Gastroesophageal sphincter (tissue), 4 donors: Measurements from ENCODE around the gene CSNK2A3. TPM values are rescaled to one million over a fixed set of nuclear protein-coding genes. Genes with fewer than 3 reads are reported as not detected.

Experiments used
- ATAC-seq: fragments of 150-250 bp; one replicate; pipeline ENCODE4 v1.9.1; 2016; ENCODE audit warnings: mild to moderate bottlenecking, moderate library complexity
- H3K27ac ChIP-seq, 4 donors: fragments of 200-600 bp; sonication (generic) in 3 of 4; 1 replicate in 3 of 4; 2 replicates in 1 of 4; pipeline ENCODE4 v1.5.1; 2016 to 2019
- H3K27me3 ChIP-seq: fragments of 200-600 bp; sonication (generic); one replicate; pipeline ENCODE4 v1.5.1; 2019
- H3K36me3 ChIP-seq, 2 donors: fragments of 200-600 bp; sonication (generic); one replicate each; pipeline ENCODE4 v1.5.1; 2019; ENCODE audit warnings: control low read depth in 1 of 2
- H3K4me1 ChIP-seq, 3 donors: fragments of 200-600 bp; sonication (generic); 1 replicate in 2 of 3; 2 replicates in 1 of 3; pipeline ENCODE4 v1.5.1; 2016 to 2019; ENCODE audit warnings: control low read depth in 2 of 3
- H3K4me3 ChIP-seq, 2 donors: fragments of 200-600 bp; sonication (generic); one replicate each; pipeline ENCODE4 v1.5.1; 2019; ENCODE audit warnings: mild to moderate bottlenecking in 1 of 2, moderate library complexity in 1 of 2
- H3K9me3 ChIP-seq, 3 donors: fragments of 200-600 bp; sonication (generic); one replicate each; pipeline ENCODE4 v1.5.1; 2017 to 2019; ENCODE audit warnings: control low read depth in 2 of 3
- CTCF ChIP-seq, 4 experiments: fragments of 200-600 bp in 2 of 4; fragments of 450-650 bp in 2 of 4; sonication (generic) in 1 of 4; IDR thresholded peaks; one replicate each; pipeline ENCODE4 v1.5.1; 2017 to 2019; ENCODE audit warnings: antibody characterized with exemption in 4 of 4, mild to moderate bottlenecking in 2 of 4, moderate library complexity in 2 of 4
- EP300 ChIP-seq: sonication (generic); formaldehyde crosslinking; IDR thresholded peaks from one replicate; pipeline ENCODE4 v1.6.1; 2017; ENCODE audit warnings: antibody characterized with exemption, mild to moderate bottlenecking
- POLR2A ChIP-seq, 2 donors: fragments of 450-650 bp; IDR thresholded peaks; one replicate each; pipeline ENCODE4 v1.6.1; 2017; ENCODE audit warnings: antibody characterized with exemption in 2 of 2, mild to moderate bottlenecking in 2 of 2, moderate library complexity in 1 of 2
- POLR2AphosphoS5 ChIP-seq: sonication (generic); formaldehyde crosslinking; IDR thresholded peaks from one replicate; pipeline ENCODE4 v1.6.1; 2017; ENCODE audit warnings: antibody characterized with exemption
- WGBS, 2 donors: methylation state at CpG; one replicate each; pipeline ENCODE4 v1.1.5; 2018; ENCODE audit warnings: low coverage in 1 of 2; 5-methylcytosine and 5-hydroxymethylcytosine counted together
- total RNA-seq, 4 donors: library from RNA; depleted of rRNA; stranded (reverse); fragments of >200 nt; gene quantifications; one replicate each; pipeline ENCODE4 v1.1.0, GENCODE V29; 2016

CSNK2A3 gene
- total RNA-seq, 4 donors from 2014 or later: 0.59 to 2.2 (median 1.1) TPM

- H3K4me1 ChIP-seq: no peaks in the 10 kb centered on the region
- TF ChIP-seq EP300 (no peak), POLR2A (IDR thresholded peaks at IDR 0.05) (no peak), POLR2AphosphoS5 (no peak), CTCF (IDR thresholded peaks at IDR 0.05) (no peak)
- WGBS, 2 donors: 57 to 100% methylated on average over 1 to 2 of the region's 6 CpGs
- H3K27ac ChIP-seq: no peak overlapping the region
- no peak for ATAC-seq
- H3K36me3 ChIP-seq: peaks cover 0 to 25% of the 10 kb centered on the region in 2 donors
- no peak overlapping the region for H3K4me3 ChIP-seq
- no peaks in the 10 kb centered on the region for H3K27me3 ChIP-seq
- H3K9me3 ChIP-seq: no peaks in the 10 kb centered on the region
These were observed 28.5 kb upstream of the CSNK2A3 start for GRCh38 chr11:11381471-11382105.

- no peak for ATAC-seq
- Histone ChIP-seq H3K27me3 (no peaks in the 10 kb centered on the region), H3K9me3 (no peaks in the 10 kb centered on the region), H3K27ac (no peak overlapping the region), H3K4me1 (no peaks in the 10 kb centered on the region), H3K36me3 (peaks cover 0 to 32% of the 10 kb centered on the region in 2 donors), H3K4me3 (no peak overlapping the region)
- WGBS, 2 donors: 58 to 72% methylated on average over 3 of the region's 3 CpGs
- TF ChIP-seq CTCF (IDR thresholded peaks at IDR 0.05): no peak
- no peak for TF ChIP-seq EP300
- TF ChIP-seq POLR2AphosphoS5: no peak
- no peak for TF ChIP-seq POLR2A (IDR thresholded peaks at IDR 0.05)
These were observed 27.8 kb upstream of the CSNK2A3 start for GRCh38 chr11:11380883-11381282.

GRCh38 chr11:11380340-11380739 lies 27.3 kb upstream of the CSNK2A3 start:
- ATAC-seq: no peak
- Histone ChIP-seq H3K36me3 (peaks cover 0 to 38% of the 10 kb centered on the region in 2 donors), H3K4me1 (no peaks in the 10 kb centered on the region), H3K4me3 (no peak overlapping the region), H3K27ac (no peak overlapping the region), H3K9me3 (no peaks in the 10 kb centered on the region), H3K27me3 (no peaks in the 10 kb centered on the region)
- 86 to 100% methylated on average over 1 to 2 of the region's 2 CpGs for WGBS, 2 donors
- no peak for TF ChIP-seq CTCF (IDR thresholded peaks at IDR 0.05)
- no peak for TF ChIP-seq POLR2AphosphoS5
- TF ChIP-seq POLR2A (IDR thresholded peaks at IDR 0.05): no peak
- no peak for TF ChIP-seq EP300

GRCh38 chr11:11379661-11380060 lies 26.6 kb upstream of the CSNK2A3 start:
- H3K36me3 ChIP-seq: peaks cover 0 to 44% of the 10 kb centered on the region in 2 donors
- H3K4me1 ChIP-seq: no peaks in the 10 kb centered on the region
- H3K9me3 ChIP-seq: no peaks in the 10 kb centered on the region
- no peak for ATAC-seq
- TF ChIP-seq CTCF (IDR thresholded peaks at IDR 0.05) (no peak), POLR2A (IDR thresholded peaks at IDR 0.05) (no peak)
- H3K27ac ChIP-seq: no peak overlapping the region
- WGBS, 2 donors: 100% methylated on average over 1 to 2 of the region's 3 CpGs
- H3K27me3 ChIP-seq: no peaks in the 10 kb centered on the region
- H3K4me3 ChIP-seq: no peak overlapping the region

- ATAC-seq: no peak
- H3K36me3 ChIP-seq: peaks cover 0 to 57% of the 10 kb centered on the region in 2 donors
- 83 to 100% methylated on average over 2 to 3 of the region's 8 CpGs for WGBS, 2 donors
- H3K4me3 ChIP-seq: no peak overlapping the region
- no peaks in the 10 kb centered on the region for H3K4me1 ChIP-seq
- H3K27me3 ChIP-seq: no peaks in the 10 kb centered on the region
- no peaks in the 10 kb centered on the region for H3K9me3 ChIP-seq
- no peak overlapping the region for H3K27ac ChIP-seq
- TF ChIP-seq POLR2A (IDR thresholded peaks at IDR 0.05) (no peak), CTCF (IDR thresholded peaks at IDR 0.05) (no peak), EP300 (no peak), POLR2AphosphoS5 (no peak)
These were observed 25.3 kb upstream of the CSNK2A3 start for GRCh38 chr11:11378184-11378940.
